ENCODE measurements around the gene FAM72B.
"Not testable (repeated sequence)": the region's sequence is repeated elsewhere in the genome, so short reads cannot be mapped to it uniquely, and the experiment has no call there.

FAM72B gene

DNA sequence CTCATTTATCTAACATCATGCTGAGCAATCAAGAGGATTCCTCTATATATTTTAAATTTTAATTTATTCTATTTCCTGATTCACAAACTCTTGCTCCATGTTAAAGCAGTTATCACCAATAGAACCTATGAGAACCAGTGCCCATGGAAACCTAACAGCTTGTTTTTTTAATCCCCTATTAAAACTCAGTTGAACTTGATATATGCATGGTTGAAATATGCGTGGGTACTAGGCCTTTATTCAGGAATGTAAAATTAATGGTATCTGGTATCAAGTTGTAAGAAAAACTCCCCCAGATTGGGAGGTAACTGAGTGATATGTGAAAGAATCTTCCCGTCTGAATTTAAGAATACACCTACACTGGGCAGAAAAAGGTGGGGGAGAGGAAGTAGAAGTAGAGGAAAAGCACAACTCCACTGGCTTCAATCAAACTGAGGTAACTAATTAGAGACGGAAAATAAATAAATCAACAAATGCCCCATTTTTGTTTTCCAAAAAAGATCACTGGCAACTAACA, 15.9 kb downstream of the FAM72B start:
- not testable (repeated sequence) for H3F3A ChIP-seq (ENCODE audit: low read depth); H3K36me3 ChIP-seq (ENCODE audit: insufficient read depth, low read length); H2AFZ ChIP-seq (ENCODE audit: low read length); H3K27me3 ChIP-seq (ENCODE audit: insufficient read depth, low read length, poor library complexity, severe bottlenecking); H3K9me2 ChIP-seq (replicated peaks; ENCODE audit: low read depth, low read length); H3K4me3 ChIP-seq (ENCODE audit: low read length, poor library complexity, severe bottlenecking); H3K4me1 ChIP-seq (ENCODE audit: insufficient read depth, low read length, poor library complexity, severe bottlenecking); H3K79me2 ChIP-seq (ENCODE audit: insufficient read depth, low read length); H3K4me2 ChIP-seq (ENCODE audit: low read depth, low read length, poor library complexity, severe bottlenecking); H3K9me3 ChIP-seq (ENCODE audit: insufficient read depth, low read depth, low read length); H3K9ac ChIP-seq (ENCODE audit: low read depth, low read length, poor library complexity, severe bottlenecking); H4K20me1 ChIP-seq (ENCODE audit: insufficient read depth, low read length, poor library complexity, severe bottlenecking)

DNA sequence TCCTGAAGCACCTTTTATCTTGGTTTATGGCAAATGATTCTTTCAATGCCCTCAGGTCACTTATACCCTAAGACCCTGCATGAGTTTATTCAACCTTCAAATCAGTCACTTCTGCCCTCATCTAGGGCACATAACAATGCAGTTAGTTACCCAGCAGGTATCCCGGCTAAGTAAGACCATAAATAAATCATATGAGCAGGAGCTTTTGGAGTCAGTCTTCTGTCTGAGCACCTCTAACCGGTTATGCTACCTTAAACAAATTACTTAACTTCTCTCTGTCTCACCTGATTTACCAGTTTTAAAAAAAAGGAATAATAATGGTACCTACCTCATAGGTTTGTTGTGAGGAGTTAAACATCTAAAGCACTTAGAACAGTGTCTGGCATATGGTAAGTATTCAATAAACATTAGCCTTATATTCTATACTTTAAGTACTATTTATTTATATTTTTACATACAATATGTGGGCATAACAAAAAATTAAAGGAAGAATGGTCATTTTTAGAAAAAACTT, 16.9 kb downstream of the FAM72B start:
- not testable (repeated sequence) for H3K9me3 ChIP-seq (ENCODE audit: insufficient read depth, low read depth, low read length); H3K4me2 ChIP-seq (ENCODE audit: low read depth, low read length, poor library complexity, severe bottlenecking); H3K36me3 ChIP-seq (ENCODE audit: insufficient read depth, low read length); H4K20me1 ChIP-seq (ENCODE audit: insufficient read depth, low read length, poor library complexity, severe bottlenecking); H2AFZ ChIP-seq (ENCODE audit: low read length); H3K4me3 ChIP-seq (ENCODE audit: low read length, poor library complexity, severe bottlenecking); H3K4me1 ChIP-seq (ENCODE audit: insufficient read depth, low read length, poor library complexity, severe bottlenecking); H3K27me3 ChIP-seq (ENCODE audit: insufficient read depth, low read length, poor library complexity, severe bottlenecking); H3F3A ChIP-seq (ENCODE audit: low read depth); H3K9me2 ChIP-seq (replicated peaks; ENCODE audit: low read depth, low read length); H3K79me2 ChIP-seq (ENCODE audit: insufficient read depth, low read length); H3K9ac ChIP-seq (ENCODE audit: low read depth, low read length, poor library complexity, severe bottlenecking)

DNA sequence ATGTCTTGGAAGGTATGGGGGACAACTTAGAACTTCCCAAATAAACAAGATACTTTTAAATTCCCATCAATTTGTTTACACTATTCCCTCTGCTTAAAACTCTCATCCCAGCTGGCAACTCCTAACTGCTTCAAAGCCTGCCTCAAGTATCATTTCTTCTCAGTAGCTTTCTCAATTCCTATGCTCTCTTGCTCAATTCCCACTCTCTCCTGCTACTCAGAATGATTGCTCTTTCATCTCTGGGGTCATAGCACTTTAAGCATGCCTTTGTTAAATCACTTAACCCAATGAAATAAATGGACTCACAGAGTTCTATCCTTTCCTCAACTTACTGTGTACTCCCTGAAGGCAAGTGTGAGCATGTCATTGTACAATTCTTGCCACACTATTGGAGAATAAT, 18.8 kb downstream of the FAM72B start:
- not testable (repeated sequence) for H3K9me2 ChIP-seq (replicated peaks; ENCODE audit: low read depth, low read length); H3K79me2 ChIP-seq (ENCODE audit: insufficient read depth, low read length); H3K9ac ChIP-seq (ENCODE audit: low read depth, low read length, poor library complexity, severe bottlenecking); H3K4me3 ChIP-seq (ENCODE audit: low read length, poor library complexity, severe bottlenecking); H2AFZ ChIP-seq (ENCODE audit: low read length); H3K4me1 ChIP-seq (ENCODE audit: insufficient read depth, low read length, poor library complexity, severe bottlenecking); H3K4me2 ChIP-seq (ENCODE audit: low read depth, low read length, poor library complexity, severe bottlenecking); H3K27me3 ChIP-seq (ENCODE audit: insufficient read depth, low read length, poor library complexity, severe bottlenecking); H3F3A ChIP-seq (ENCODE audit: low read depth); H4K20me1 ChIP-seq (ENCODE audit: insufficient read depth, low read length, poor library complexity, severe bottlenecking); H3K36me3 ChIP-seq (ENCODE audit: insufficient read depth, low read length); H3K9me3 ChIP-seq (ENCODE audit: insufficient read depth, low read depth, low read length)

DNA sequence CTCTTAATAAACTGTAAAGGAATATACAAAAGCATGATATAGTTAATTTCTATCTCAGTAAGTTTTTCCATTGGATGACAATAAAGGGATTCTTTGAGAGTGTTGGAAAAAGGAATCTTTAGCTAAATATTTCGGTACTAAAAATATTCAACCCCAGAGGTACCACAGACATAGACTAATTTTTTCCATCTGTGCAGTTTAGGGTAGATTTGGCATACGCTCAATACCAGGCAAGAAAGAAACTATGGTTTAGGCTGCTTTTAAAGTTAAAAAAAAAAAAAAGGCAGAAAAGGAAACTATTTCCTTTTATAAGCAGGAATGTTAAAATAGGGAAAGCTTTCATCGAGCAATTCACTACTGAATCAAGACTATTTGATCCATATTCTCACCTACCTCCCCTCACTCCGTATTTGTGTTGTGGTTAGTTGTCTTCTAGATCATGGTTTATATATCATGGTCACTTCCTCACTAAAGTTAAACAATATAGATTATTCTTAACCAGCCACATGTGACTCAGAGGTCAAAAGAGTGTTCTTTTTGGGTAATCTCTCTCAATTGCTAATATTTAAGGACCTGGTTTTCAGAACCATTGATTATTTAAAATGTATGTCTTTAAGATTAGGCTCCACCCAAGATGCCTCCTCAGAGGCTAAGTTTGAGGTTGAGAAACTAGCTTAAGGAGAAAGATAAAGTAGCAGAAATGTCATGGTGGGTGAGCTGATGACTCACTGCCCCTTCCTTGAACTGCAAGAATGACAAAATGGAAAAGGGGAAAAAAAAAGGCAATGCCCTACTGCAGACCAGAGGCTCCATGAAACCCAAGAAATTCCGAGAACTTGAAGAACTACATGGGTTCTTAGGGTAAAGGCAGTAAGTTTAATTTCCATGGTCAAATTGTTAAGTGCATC, 20.0 kb downstream of the FAM72B start:
- H3K4me2 ChIP-seq (ENCODE audit: low read depth, low read length, poor library complexity, severe bottlenecking); H3K36me3 ChIP-seq (ENCODE audit: insufficient read depth, low read length); H2AFZ ChIP-seq (ENCODE audit: low read length); H3K9me3 ChIP-seq (ENCODE audit: insufficient read depth, low read depth, low read length); H3K9me2 ChIP-seq (replicated peaks; ENCODE audit: low read depth, low read length); H4K20me1 ChIP-seq (ENCODE audit: insufficient read depth, low read length, poor library complexity, severe bottlenecking); H3K4me1 ChIP-seq (ENCODE audit: insufficient read depth, low read length, poor library complexity, severe bottlenecking); H3K27me3 ChIP-seq (ENCODE audit: insufficient read depth, low read length, poor library complexity, severe bottlenecking); H3K9ac ChIP-seq (ENCODE audit: low read depth, low read length, poor library complexity, severe bottlenecking); H3F3A ChIP-seq (ENCODE audit: low read depth); H3K79me2 ChIP-seq (ENCODE audit: insufficient read depth, low read length); H3K4me3 ChIP-seq (ENCODE audit: low read length, poor library complexity, severe bottlenecking): not testable (repeated sequence)

DNA sequence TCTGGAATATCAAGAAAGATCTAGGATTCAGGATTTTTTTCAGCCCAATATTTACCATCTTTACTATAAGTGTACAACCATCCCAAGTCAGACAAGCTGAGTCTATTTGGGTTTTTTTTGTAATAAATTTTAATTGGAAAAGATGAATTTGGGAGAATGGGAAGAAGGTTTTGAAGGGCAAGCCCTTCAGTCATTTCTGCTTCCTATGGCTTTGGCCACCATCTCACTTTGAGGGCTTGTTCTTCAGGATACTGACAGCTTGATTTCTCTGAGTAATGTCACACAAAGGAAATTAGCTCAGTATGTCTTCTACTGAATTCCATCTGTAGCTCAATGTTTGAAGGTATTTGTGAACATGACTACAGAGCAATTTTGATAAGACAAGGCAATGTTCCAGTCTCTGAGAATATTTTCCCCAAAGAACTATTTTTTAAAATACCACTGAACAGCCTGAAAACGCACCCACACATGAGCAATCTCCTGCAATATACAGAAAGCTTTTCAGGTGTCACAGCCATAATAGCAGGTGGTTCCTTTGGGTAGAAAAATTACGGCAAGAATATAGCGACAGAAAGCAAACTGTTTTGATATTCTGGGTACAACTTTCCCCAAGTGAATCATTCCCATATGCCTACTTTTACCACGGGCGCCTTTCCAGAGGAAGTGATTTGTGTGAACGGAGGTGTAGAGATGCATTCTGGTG, 22.8 kb downstream of the FAM72B start:
- H3K79me2 ChIP-seq (ENCODE audit: insufficient read depth, low read length); H3K4me3 ChIP-seq (ENCODE audit: low read length, poor library complexity, severe bottlenecking); H3K36me3 ChIP-seq (ENCODE audit: insufficient read depth, low read length); H3K9me3 ChIP-seq (ENCODE audit: insufficient read depth, low read depth, low read length); H3K4me2 ChIP-seq (ENCODE audit: low read depth, low read length, poor library complexity, severe bottlenecking); H3K4me1 ChIP-seq (ENCODE audit: insufficient read depth, low read length, poor library complexity, severe bottlenecking); H3K27me3 ChIP-seq (ENCODE audit: insufficient read depth, low read length, poor library complexity, severe bottlenecking); H3K9me2 ChIP-seq (replicated peaks; ENCODE audit: low read depth, low read length); H3F3A ChIP-seq (ENCODE audit: low read depth); H3K9ac ChIP-seq (ENCODE audit: low read depth, low read length, poor library complexity, severe bottlenecking); H2AFZ ChIP-seq (ENCODE audit: low read length); H4K20me1 ChIP-seq (ENCODE audit: insufficient read depth, low read length, poor library complexity, severe bottlenecking): not testable (repeated sequence)

GRCh38 chr1:121160118-121160517, 24.0 kb downstream of the FAM72B start:
- H3K9me3 ChIP-seq (ENCODE audit: insufficient read depth, low read depth, low read length); H3K4me1 ChIP-seq (ENCODE audit: insufficient read depth, low read length, poor library complexity, severe bottlenecking); H3K36me3 ChIP-seq (ENCODE audit: insufficient read depth, low read length); H3K9me2 ChIP-seq (replicated peaks; ENCODE audit: low read depth, low read length); H2AFZ ChIP-seq (ENCODE audit: low read length); H3K4me3 ChIP-seq (ENCODE audit: low read length, poor library complexity, severe bottlenecking); H3K4me2 ChIP-seq (ENCODE audit: low read depth, low read length, poor library complexity, severe bottlenecking); H3F3A ChIP-seq (ENCODE audit: low read depth); H3K9ac ChIP-seq (ENCODE audit: low read depth, low read length, poor library complexity, severe bottlenecking); H3K27me3 ChIP-seq (ENCODE audit: insufficient read depth, low read length, poor library complexity, severe bottlenecking); H3K79me2 ChIP-seq (ENCODE audit: insufficient read depth, low read length); H4K20me1 ChIP-seq (ENCODE audit: insufficient read depth, low read length, poor library complexity, severe bottlenecking): not testable (repeated sequence)

DNA sequence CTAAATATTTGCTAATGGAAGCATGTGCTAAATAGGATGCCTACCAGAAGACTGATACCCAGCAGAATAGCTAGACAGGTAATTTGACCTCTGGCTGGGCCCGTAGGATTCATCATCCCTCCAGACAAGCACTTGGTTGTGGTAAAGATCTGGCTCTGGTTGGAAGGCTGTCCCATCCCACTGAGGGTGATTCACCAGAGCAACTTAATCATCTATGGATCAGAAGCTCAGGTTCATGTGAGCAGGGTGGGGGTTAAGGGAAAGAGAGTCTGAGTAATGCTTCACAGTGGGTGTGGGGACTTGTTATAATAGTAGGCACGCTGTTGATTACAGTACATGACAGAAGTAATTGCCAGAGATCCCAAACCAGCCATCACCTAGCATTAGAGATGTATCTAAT, 26.5 kb downstream of the FAM72B start:
- not testable (repeated sequence) for H3K36me3 ChIP-seq (ENCODE audit: insufficient read depth, low read length); H3K9ac ChIP-seq (ENCODE audit: low read depth, low read length, poor library complexity, severe bottlenecking); H3F3A ChIP-seq (ENCODE audit: low read depth); H3K27me3 ChIP-seq (ENCODE audit: insufficient read depth, low read length, poor library complexity, severe bottlenecking); H3K4me1 ChIP-seq (ENCODE audit: insufficient read depth, low read length, poor library complexity, severe bottlenecking); H3K4me2 ChIP-seq (ENCODE audit: low read depth, low read length, poor library complexity, severe bottlenecking); H3K9me2 ChIP-seq (replicated peaks; ENCODE audit: low read depth, low read length); H3K9me3 ChIP-seq (ENCODE audit: insufficient read depth, low read depth, low read length); H4K20me1 ChIP-seq (ENCODE audit: insufficient read depth, low read length, poor library complexity, severe bottlenecking); H3K4me3 ChIP-seq (ENCODE audit: low read length, poor library complexity, severe bottlenecking); H3K79me2 ChIP-seq (ENCODE audit: insufficient read depth, low read length); H2AFZ ChIP-seq (ENCODE audit: low read length)
